SU-DHL-6 (cell line): ENCODE data around the gene PDS5A.

Experiments used
- H2AFZ ChIP-seq: fragments of 200-600 bp; sonication (generic); 2 replicates; pipeline ENCODE4 v1.6.1; 2014; ENCODE audit warnings: low read depth, mild to moderate bottlenecking, moderate library complexity, mixed read lengths, antibody characterized with exemption, low read length; ENCODE audit not compliant: severe bottlenecking
- H3F3A ChIP-seq: fragments of 200-600 bp; shearing (Covaris generic); 2 replicates; pipeline ENCODE4 v1.6.0; 2016; ENCODE audit warnings: antibody characterized with exemption, mild to moderate bottlenecking; ENCODE audit not compliant: insufficient read depth
- H3K27ac ChIP-seq: fragments of 200-600 bp; sonication (generic); 2 replicates; pipeline ENCODE4 v1.5.1; 2016; ENCODE audit warnings: low read depth, mild to moderate bottlenecking, low read length, moderate library complexity, mixed read lengths
- H3K27me3 ChIP-seq: fragments of 200-600 bp; sonication (generic), shearing (Covaris generic); 2 replicates; pipeline ENCODE4 v1.6.0; 2014; ENCODE audit warnings: mild to moderate bottlenecking, low read length
- H3K36me3 ChIP-seq: fragments of 200-600 bp; sonication (generic); 2 replicates; pipeline ENCODE4 v1.6.1; 2014; ENCODE audit warnings: mild to moderate bottlenecking, low read length, mixed read lengths
- H3K4me2 ChIP-seq: fragments of 300-600, 200-600 bp; shearing (Covaris generic), sonication (generic); 2 replicates; pipeline ENCODE4 v1.6.0; 2014; ENCODE audit warnings: low read length, low read depth, mild to moderate bottlenecking; ENCODE audit not compliant: poor library complexity, severe bottlenecking
- H3K4me3 ChIP-seq: fragments of 200-600 bp; sonication (generic); 2 replicates; pipeline ENCODE4 v1.5.1; 2014; ENCODE audit warnings: antibody characterized with exemption, low read length, mild to moderate bottlenecking, mixed read lengths; ENCODE audit not compliant: insufficient read depth, poor library complexity, severe bottlenecking
- H3K79me2 ChIP-seq: fragments of 200-600 bp; sonication (generic); 2 replicates; pipeline ENCODE4 v1.6.1; 2014; ENCODE audit warnings: mild to moderate bottlenecking, low read length, moderate library complexity; ENCODE audit not compliant: insufficient read depth
- H3K9ac ChIP-seq: fragments of 200-600 bp; sonication (generic); 2 replicates; pipeline ENCODE4 v1.7.0; 2014; ENCODE audit warnings: mild to moderate bottlenecking, low read length
- H3K9me2 ChIP-seq: fragments of 200-600 bp; sonication (generic); replicated peaks from 2 replicates; pipeline ENCODE4 v1.6.1; 2014; ENCODE audit warnings: low read length; ENCODE audit not compliant: insufficient read depth
- H3K9me3 ChIP-seq: fragments of 200-600 bp; sonication (generic); 2 replicates; pipeline ENCODE4 v1.6.1; 2014; ENCODE audit warnings: low read length, mixed read lengths; ENCODE audit not compliant: insufficient read depth
- H4K20me1 ChIP-seq: fragments of 200-600 bp; sonication (generic); 2 replicates; pipeline ENCODE4 v1.6.1; 2014; ENCODE audit warnings: low read depth, mild to moderate bottlenecking, antibody characterized with exemption, low read length, moderate library complexity, mixed read lengths
- CTCF ChIP-seq: fragments of 200-600 bp; sonication (generic); IDR thresholded peaks from one replicate; pipeline ENCODE4 v1.5.1; 2017; ENCODE audit warnings: antibody characterized with exemption, mild to moderate bottlenecking, low read length, moderate library complexity; ENCODE audit not compliant: insufficient read depth, poor library complexity, severe bottlenecking
- EZH2phosphoT487 ChIP-seq: fragments of 200-600 bp; sonication (generic), shearing (Covaris generic); conservative IDR thresholded peaks from 2 replicates; pipeline ENCODE4 v1.6.1; 2018; ENCODE audit warnings: mild to moderate bottlenecking, antibody characterized with exemption, low read length, moderate library complexity, mixed read lengths

Gene PDS5A

GRCh38 chr4:39970671-39971640 lies 6.8 kb downstream of the PDS5A start:
- no peaks in the 10 kb centered on the region for H3K27me3 ChIP-seq
- peaks cover 97% of the 10 kb centered on the region for H3K79me2 ChIP-seq
- peak overlapping the region; percentile 60 for H3K27ac ChIP-seq
- peaks cover 21% of the 10 kb centered on the region; the same call in 1 of the 2 replicates for H3K36me3 ChIP-seq
- H4K20me1 ChIP-seq: peaks cover 3% of the 10 kb centered on the region; the same call in 1 of the 2 replicates
- H3K9me3 ChIP-seq: no peaks in the 10 kb centered on the region
- no peak overlapping the region for H3K4me3 ChIP-seq
- no peak overlapping the region for H2AFZ ChIP-seq
- no peak overlapping the region for H3K9ac ChIP-seq
- H3K9me2 ChIP-seq: no peaks in the 10 kb centered on the region
- peaks cover 24% of the 10 kb centered on the region; the same call in 1 of the 2 replicates for H3F3A ChIP-seq
- TF ChIP-seq EZH2phosphoT487 (no peak), CTCF (no peak)
- peak overlapping the region; percentile 36 for H3K4me2 ChIP-seq

GRCh38 chr4:39963656-39964055 lies 14.1 kb downstream of the PDS5A start:
- H3K4me2 ChIP-seq: peak overlapping the region; percentile 56
- no peaks in the 10 kb centered on the region for H3K9me2 ChIP-seq
- TF ChIP-seq EZH2phosphoT487 (no peak), CTCF (no peak)
- H3K4me3 ChIP-seq: no peak overlapping the region
- peak overlapping the region; percentile 22 for H3K9ac ChIP-seq
- no peaks in the 10 kb centered on the region for H3K27me3 ChIP-seq
- no peaks in the 10 kb centered on the region for H4K20me1 ChIP-seq
- H3K36me3 ChIP-seq: 0 out of 2 replicates have a peak, but pooled peaks cover 3% of the 10 kb centered on the region
- peaks cover 98% of the 10 kb centered on the region for H3K79me2 ChIP-seq
- H2AFZ ChIP-seq: no peak overlapping the region
- H3K9me3 ChIP-seq: no peaks in the 10 kb centered on the region
- H3F3A ChIP-seq: peaks cover 47% of the 10 kb centered on the region
- peak overlapping the region; percentile 89 for H3K27ac ChIP-seq

- 0 out of 2 replicates have a peak, but pooled peaks cover 3% of the 10 kb centered on the region for H3K36me3 ChIP-seq
- peaks cover 41% of the 10 kb centered on the region for H3F3A ChIP-seq
- H3K9me3 ChIP-seq: no peaks in the 10 kb centered on the region
- H3K9me2 ChIP-seq: no peaks in the 10 kb centered on the region
- peak overlapping the region; percentile 89 for H3K27ac ChIP-seq
- TF ChIP-seq CTCF (no peak), EZH2phosphoT487 (no peak)
- no peaks in the 10 kb centered on the region for H4K20me1 ChIP-seq
- H2AFZ ChIP-seq: no peak overlapping the region
- H3K4me3 ChIP-seq: no peak overlapping the region
- H3K9ac ChIP-seq: no peak overlapping the region
- no peaks in the 10 kb centered on the region for H3K27me3 ChIP-seq
- peaks cover 100% of the 10 kb centered on the region for H3K79me2 ChIP-seq
- H3K4me2 ChIP-seq: peak overlapping the region; percentile 56
Measured at GRCh38 chr4:39961311-39961877, 16.3 kb downstream of the PDS5A start.
